Neuronal stem cell (in vitro differentiated cells): ENCODE results near the gene GATAD2B.
"Not testable (repeated sequence)": the region's sequence is repeated elsewhere in the genome, so short reads cannot be mapped to it uniquely, and the experiment has no call there.

Source experiments
- DNase-seq: peaks from one replicate; pipeline ENCODE4 v3.0.0-alpha.2; 2013; ENCODE audit warnings: low spot score
- H2AFZ ChIP-seq: one replicate; pipeline ENCODE4 v1.6.1; 2013; ENCODE audit warnings: mild to moderate bottlenecking, low read length, inconsistent platforms
- H2AK5ac ChIP-seq: 2 replicates; pipeline ENCODE4 v1.6.1; 2013; ENCODE audit warnings: low read depth, mild to moderate bottlenecking, inconsistent platforms, low read length, moderate library complexity, mixed read lengths
- H2BK120ac ChIP-seq: 2 replicates; pipeline ENCODE4 v1.6.1; 2013; ENCODE audit warnings: low read depth, mild to moderate bottlenecking, inconsistent platforms, low read length, moderate library complexity, mixed read lengths
- H2BK12ac ChIP-seq: one replicate; pipeline ENCODE4 v1.6.1; 2013; ENCODE audit warnings: low read length, inconsistent platforms
- H2BK15ac ChIP-seq: 2 replicates; pipeline ENCODE4 v1.6.1; 2013; ENCODE audit warnings: mild to moderate bottlenecking, low read length, inconsistent platforms, mixed read lengths
- H2BK5ac ChIP-seq: one replicate; pipeline ENCODE4 v1.6.1; 2013; ENCODE audit warnings: inconsistent platforms, mild to moderate bottlenecking, low read length, moderate library complexity
- H3K14ac ChIP-seq: one replicate; pipeline ENCODE4 v1.6.1; 2013; ENCODE audit warnings: low read length, inconsistent platforms
- H3K18ac ChIP-seq: 2 replicates; pipeline ENCODE4 v1.6.1; 2013; ENCODE audit warnings: low read length, inconsistent platforms
- H3K23ac ChIP-seq: 2 replicates; pipeline ENCODE4 v1.6.1; 2013; ENCODE audit warnings: low read depth, mild to moderate bottlenecking, mixed read lengths, low read length, inconsistent platforms; ENCODE audit not compliant: poor library complexity
- H3K27ac ChIP-seq: replicated peaks from 3 replicates; pipeline ENCODE4 v1.5.1; 2013; ENCODE audit warnings: low read length, inconsistent platforms
- H3K27me3 ChIP-seq, 3 experiments: 2 replicates each; pipeline ENCODE4 v1.6.1; 2013; ENCODE audit warnings: low read length in 3 of 3, mild to moderate bottlenecking in 2 of 3, inconsistent platforms in 1 of 3, low read depth in 1 of 3, mixed read lengths in 1 of 3, moderate library complexity in 1 of 3; ENCODE audit not compliant: control insufficient read depth in 3 of 3, insufficient read depth in 3 of 3
- H3K36me3 ChIP-seq, 2 donors: replicated peaks in 1 of 2; 2 replicates each; pipeline ENCODE4 v1.6.1; 2013; ENCODE audit warnings: low read length in 2 of 2; ENCODE audit not compliant: control insufficient read depth in 2 of 2, insufficient read depth in 2 of 2
- H3K4ac ChIP-seq: 2 replicates; pipeline ENCODE4 v1.6.1; 2013; ENCODE audit warnings: inconsistent platforms, mild to moderate bottlenecking, low read length, moderate library complexity
- H3K4me1 ChIP-seq, 2 donors: 1 replicate in 1 of 2; 2 replicates in 1 of 2; pipeline ENCODE4 v1.6.1; 2013; ENCODE audit warnings: low read length in 2 of 2, low read depth in 1 of 2; ENCODE audit not compliant: control insufficient read depth in 2 of 2, insufficient read depth in 1 of 2
- H3K4me2 ChIP-seq: one replicate; pipeline ENCODE4 v1.6.1; 2013; ENCODE audit warnings: mild to moderate bottlenecking, low read length, inconsistent platforms; ENCODE audit not compliant: insufficient read depth, poor library complexity, severe bottlenecking
- H3K4me3 ChIP-seq, 2 donors: 2 replicates each; pipeline ENCODE4 v1.5.1; 2013; ENCODE audit warnings: low read length in 2 of 2, mild to moderate bottlenecking in 2 of 2, inconsistent platforms in 1 of 2, moderate library complexity in 1 of 2
- H3K79me1 ChIP-seq: one replicate; pipeline ENCODE4 v1.6.1; 2013; ENCODE audit warnings: low read depth, mild to moderate bottlenecking, inconsistent platforms, low read length, moderate library complexity
- H3K9ac ChIP-seq: one replicate; pipeline ENCODE4 v1.6.1; 2013; ENCODE audit warnings: mild to moderate bottlenecking, low read depth, low read length, inconsistent platforms; ENCODE audit not compliant: poor library complexity
- H3K9me3 ChIP-seq, 2 donors: replicated peaks in 1 of 2; 2 replicates each; pipeline versions ENCODE3 to v1.6.1; 2013; ENCODE audit warnings: low read length in 2 of 2, mild to moderate bottlenecking in 2 of 2, inconsistent platforms in 1 of 2, low read depth in 1 of 2, mixed read lengths in 1 of 2, moderate library complexity in 1 of 2; ENCODE audit not compliant: control insufficient read depth in 2 of 2, insufficient read depth in 1 of 2
- H4K8ac ChIP-seq: one replicate; pipeline ENCODE4 v1.6.1; 2013; ENCODE audit warnings: low read depth, mild to moderate bottlenecking, inconsistent platforms, low read length, moderate library complexity
- H4K91ac ChIP-seq: one replicate; pipeline ENCODE4 v1.6.1; 2013; ENCODE audit warnings: low read length, low read depth, mild to moderate bottlenecking, inconsistent platforms; ENCODE audit not compliant: poor library complexity
- WGBS, 2 donors: extraction: QIAGEN DNeasy Blood & Tissue Kit; methylation state at CpG; one replicate each; pipeline ENCODE4 v1.1.7; 2013; ENCODE audit warnings: missing lambda C conversion rate in 2 of 2, mixed read lengths in 1 of 2; ENCODE audit not compliant: insufficient read length in 2 of 2, insufficient replicate concordance in 1 of 2; ENCODE audit errors: extremely low coverage in 2 of 2; 5-methylcytosine and 5-hydroxymethylcytosine counted together

The GATAD2B gene

DNA sequence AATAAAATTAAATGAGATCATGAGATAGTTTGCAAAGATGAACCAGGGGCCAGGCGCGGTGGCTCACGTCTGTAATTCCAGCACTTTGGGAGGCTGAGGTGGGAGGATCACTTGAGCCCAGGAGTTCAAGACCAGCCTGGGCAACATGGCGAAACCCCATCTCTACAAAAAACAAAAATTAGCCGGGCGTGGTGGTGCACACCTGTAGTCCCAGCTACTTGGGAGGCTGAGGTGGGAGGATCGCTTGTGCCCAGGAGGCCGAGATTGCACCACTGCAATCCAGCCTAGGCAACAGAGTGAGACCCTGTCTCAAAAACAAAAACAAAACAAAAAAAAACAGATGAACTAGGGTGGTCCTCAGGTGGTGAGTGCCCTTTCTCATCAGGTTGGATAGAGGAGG is 140.1 kb downstream of the GATAD2B start:
- H3K79me1 ChIP-seq, H2BK5ac ChIP-seq, H2BK120ac ChIP-seq, H3K18ac ChIP-seq, H2AFZ ChIP-seq, H3K9me3 ChIP-seq, H2BK15ac ChIP-seq, H3K27me3 ChIP-seq, DNase-seq, H2AK5ac ChIP-seq, H3K9ac ChIP-seq, H4K91ac ChIP-seq, H3K4ac ChIP-seq, H3K4me2 ChIP-seq, H3K23ac ChIP-seq, H3K27ac ChIP-seq, H3K4me1 ChIP-seq, H3K14ac ChIP-seq, H2BK12ac ChIP-seq, H4K8ac ChIP-seq: not testable (repeated sequence)
- WGBS, 2 donors = no CpG with 5 or more reads among the region's 8 CpGs
- Histone ChIP-seq H3K4me3 (peak overlapping the region in 1 of 2 donors; percentile 67), H3K36me3 (peaks cover 0 to 22% of the 10 kb centered on the region in 2 donors)

DNA sequence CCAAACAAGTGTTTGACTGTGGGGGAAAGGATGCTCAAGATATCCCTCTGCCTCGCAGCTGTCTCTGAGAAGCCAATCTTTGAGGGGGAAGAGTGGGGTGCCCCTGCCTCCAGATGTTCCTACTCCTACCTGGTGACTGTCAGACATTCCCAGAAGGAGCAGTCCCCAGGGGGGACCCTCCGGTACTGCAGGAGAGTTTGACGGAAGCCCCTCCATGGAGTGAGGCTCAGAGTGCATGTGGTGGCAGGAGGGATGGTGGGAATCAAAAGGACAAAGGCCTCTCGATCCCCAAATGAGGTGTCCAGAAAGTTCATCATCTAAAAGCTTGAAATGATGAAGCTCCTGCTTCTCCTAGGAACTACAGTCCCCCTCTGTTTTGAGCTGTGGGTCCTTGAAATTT is 142.2 kb downstream of the GATAD2B start:
- H4K8ac ChIP-seq = no peak overlapping the region
- H2BK15ac ChIP-seq = no peak overlapping the region
- WGBS, 2 donors = no CpG with 5 or more reads among the region's 4 CpGs
- H3K4ac ChIP-seq = no peak overlapping the region
- peaks cover 0 to 37% of the 10 kb centered on the region in 2 donors for H3K36me3 ChIP-seq
- H2BK120ac ChIP-seq = no peak overlapping the region
- H3K9ac ChIP-seq = no peak overlapping the region
- H3K4me2 ChIP-seq = no peak overlapping the region
- H4K91ac ChIP-seq = no peak overlapping the region
- peaks cover 4% of the 10 kb centered on the region for H3K79me1 ChIP-seq
- peaks cover 9% of the 10 kb centered on the region in 2 donors for H3K4me1 ChIP-seq
- H3K9me3 ChIP-seq = no peaks in the 10 kb centered on the region
- H3K23ac ChIP-seq = no peak overlapping the region
- H2BK5ac ChIP-seq = no peak overlapping the region
- H3K4me3 ChIP-seq = no peak overlapping the region
- no peak overlapping the region for H3K18ac ChIP-seq
- no peak overlapping the region for H2BK12ac ChIP-seq
- no peak for DNase-seq
- no peak overlapping the region for H3K27ac ChIP-seq
- no peak overlapping the region for H2AFZ ChIP-seq
- no peak overlapping the region for H3K14ac ChIP-seq
- no peak overlapping the region for H2AK5ac ChIP-seq
- no peaks in the 10 kb centered on the region for H3K27me3 ChIP-seq

DNA sequence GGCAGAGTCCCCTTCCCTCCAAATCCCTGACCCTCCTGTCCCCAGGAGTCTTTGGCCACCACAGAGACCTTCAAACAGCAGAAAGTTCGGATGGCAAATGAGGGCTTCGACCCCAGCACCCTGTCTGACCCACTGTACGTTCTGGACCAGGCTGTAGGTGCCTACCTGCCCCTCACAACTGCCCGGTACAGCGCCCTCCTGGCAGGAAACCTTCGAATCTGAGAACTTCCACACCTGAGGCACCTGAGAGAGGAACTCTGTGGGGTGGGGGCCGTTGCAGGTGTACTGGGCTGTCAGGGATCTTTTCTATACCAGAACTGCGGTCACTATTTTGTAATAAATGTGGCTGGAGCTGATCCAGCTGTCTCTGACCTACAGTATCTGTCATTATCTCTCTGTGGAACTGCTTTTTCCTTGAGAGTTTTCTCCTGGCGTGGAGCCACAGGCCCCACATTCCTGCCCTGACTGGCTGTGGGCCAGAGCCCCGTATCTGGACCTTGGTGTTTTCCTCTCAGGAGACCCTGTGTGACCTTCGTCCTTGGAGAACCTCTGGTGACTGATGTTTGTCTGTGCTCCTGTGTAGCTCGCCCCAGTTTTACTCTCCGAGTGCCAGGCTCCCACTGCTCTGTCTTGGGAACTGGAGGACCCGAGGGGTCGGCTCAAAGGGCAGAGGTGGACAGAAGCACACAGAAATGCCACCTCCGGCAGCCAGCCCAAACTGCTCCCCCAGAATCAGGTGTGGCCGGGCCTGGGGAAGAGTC is 142.8 kb downstream of the GATAD2B start:
- Histone ChIP-seq H3K27ac (no peak overlapping the region), H2BK5ac (no peak overlapping the region), H3K18ac (no peak overlapping the region), H3K14ac (no peak overlapping the region), H3K9ac (no peak overlapping the region), H3K36me3 (peaks cover 0 to 40% of the 10 kb centered on the region in 2 donors), H2BK120ac (no peak overlapping the region), H2AFZ (no peak overlapping the region), H3K4me2 (no peak overlapping the region), H3K27me3 (peaks cover 0 to 2% (median 0%) of the 10 kb centered on the region in 3 experiments), H3K23ac (no peak overlapping the region), H2BK15ac (no peak overlapping the region), H2AK5ac (no peak overlapping the region), H4K91ac (no peak overlapping the region), H3K4ac (no peak overlapping the region), H3K9me3 (no peaks in the 10 kb centered on the region), H3K79me1 (peaks cover 4% of the 10 kb centered on the region), H3K4me1 (peaks cover 7 to 9% of the 10 kb centered on the region in 2 donors), H2BK12ac (no peak overlapping the region), H4K8ac (no peak overlapping the region), H3K4me3 (no peak overlapping the region)
- no CpG with 5 or more reads among the region's 17 CpGs for WGBS, 2 donors
- no peak for DNase-seq

DNA sequence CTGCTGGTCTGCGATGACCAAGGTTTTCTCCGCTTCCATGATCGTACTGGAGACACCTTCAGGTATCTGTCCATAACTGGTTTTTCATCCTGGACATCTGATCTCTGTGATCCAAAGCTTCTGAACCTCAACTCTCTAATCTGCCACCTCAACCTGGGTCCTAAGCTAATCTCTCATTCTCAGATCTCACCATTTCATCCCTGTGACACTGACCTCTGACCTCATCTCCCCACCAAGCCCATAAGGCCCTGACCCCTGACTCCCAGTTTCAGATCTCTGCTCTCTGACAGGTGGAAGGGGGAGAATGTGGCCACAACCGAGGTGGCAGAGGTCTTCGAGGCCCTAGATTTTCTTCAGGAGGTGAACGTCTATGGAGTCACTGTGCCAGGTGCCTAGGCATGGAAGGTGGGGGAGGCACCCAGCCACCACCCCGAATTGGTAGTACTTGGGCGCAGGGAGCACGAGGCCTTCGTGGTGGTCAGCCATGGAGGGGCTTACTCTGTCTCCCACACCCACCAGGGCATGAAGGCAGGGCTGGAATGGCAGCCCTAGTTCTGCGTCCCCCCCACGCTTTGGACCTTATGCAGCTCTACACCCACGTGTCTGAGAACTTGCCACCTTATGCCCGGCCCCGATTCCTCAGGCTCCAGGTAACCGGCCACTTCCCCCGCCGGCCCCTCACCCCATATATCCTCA is 143.8 kb downstream of the GATAD2B start:
- Histone ChIP-seq H3K36me3 (peaks cover 2 to 49% of the 10 kb centered on the region in 2 donors), H4K8ac (no peak overlapping the region), H3K4ac (no peak overlapping the region), H3K4me2 (no peak overlapping the region), H2AFZ (no peak overlapping the region), H4K91ac (no peak overlapping the region), H2AK5ac (peak overlapping the region; percentile 49), H3K23ac (no peak overlapping the region), H3K18ac (peak overlapping the region; percentile 27), H2BK5ac (no peak overlapping the region), H3K4me3 (no peak overlapping the region), H3K14ac (no peak overlapping the region), H3K27me3 (peaks cover 0 to 5% (median 0%) of the 10 kb centered on the region in 3 experiments), H3K9me3 (no peaks in the 10 kb centered on the region), H3K27ac (no peak overlapping the region), H2BK12ac (no peak overlapping the region), H3K4me1 (peaks cover 5 to 11% of the 10 kb centered on the region in 2 donors), H2BK15ac (peak overlapping the region; percentile 45), H3K9ac (no peak overlapping the region), H2BK120ac (no peak overlapping the region), H3K79me1 (peaks cover 4% of the 10 kb centered on the region)
- WGBS, 2 donors = no CpG with 5 or more reads among the region's 18 CpGs
- DNase-seq = no peak
